OCI-LY7 (cell line): ENCODE results near the gene PRKCI.

Experiments used
- CTCF ChIP-seq: fragments of 200-600 bp; sonication (generic); conservative IDR thresholded peaks from 2 replicates; pipeline ENCODE4 v1.5.1; 2014; ENCODE audit warnings: mild to moderate bottlenecking, antibody characterized with exemption, low read length, moderate library complexity, mixed read lengths
- EZH2phosphoT487 ChIP-seq: fragments of 200-600 bp; sonication (generic); IDR thresholded peaks from 2 replicates; pipeline ENCODE4 v1.6.1; 2018; ENCODE audit warnings: low read depth, borderline replicate concordance, mild to moderate bottlenecking, mixed run types, antibody characterized with exemption, low read length, moderate library complexity, mixed read lengths

GRCh38 chr3:170240142-170240541 is 17.9 kb downstream of the PRKCI start:
- no peak for TF ChIP-seq CTCF
- no peak for TF ChIP-seq EZH2phosphoT487
